Gastroesophageal sphincter (tissue), 4 donors: ENCODE results near the gene OPCML. TPM values are rescaled to one million over a fixed set of nuclear protein-coding genes. Genes with fewer than 3 reads are reported as not detected.

Experiments
- ATAC-seq: fragments of 150-250 bp; one replicate; pipeline ENCODE4 v1.9.1; 2016; ENCODE audit warnings: mild to moderate bottlenecking, moderate library complexity
- H3K27ac ChIP-seq, 4 donors: fragments of 200-600 bp; sonication (generic) in 3 of 4; 1 replicate in 3 of 4; 2 replicates in 1 of 4; pipeline ENCODE4 v1.5.1; 2016 to 2019
- H3K27me3 ChIP-seq: fragments of 200-600 bp; sonication (generic); one replicate; pipeline ENCODE4 v1.5.1; 2019
- H3K36me3 ChIP-seq, 2 donors: fragments of 200-600 bp; sonication (generic); one replicate each; pipeline ENCODE4 v1.5.1; 2019; ENCODE audit warnings: control low read depth in 1 of 2
- H3K4me1 ChIP-seq, 3 donors: fragments of 200-600 bp; sonication (generic); 1 replicate in 2 of 3; 2 replicates in 1 of 3; pipeline ENCODE4 v1.5.1; 2016 to 2019; ENCODE audit warnings: control low read depth in 2 of 3
- H3K4me3 ChIP-seq, 2 donors: fragments of 200-600 bp; sonication (generic); one replicate each; pipeline ENCODE4 v1.5.1; 2019; ENCODE audit warnings: mild to moderate bottlenecking in 1 of 2, moderate library complexity in 1 of 2
- H3K9me3 ChIP-seq, 3 donors: fragments of 200-600 bp; sonication (generic); one replicate each; pipeline ENCODE4 v1.5.1; 2017 to 2019; ENCODE audit warnings: control low read depth in 2 of 3
- CTCF ChIP-seq, 4 experiments: fragments of 200-600 bp in 2 of 4; fragments of 450-650 bp in 2 of 4; sonication (generic) in 1 of 4; IDR thresholded peaks; one replicate each; pipeline ENCODE4 v1.5.1; 2017 to 2019; ENCODE audit warnings: antibody characterized with exemption in 4 of 4, mild to moderate bottlenecking in 2 of 4, moderate library complexity in 2 of 4
- EP300 ChIP-seq: sonication (generic); formaldehyde crosslinking; IDR thresholded peaks from one replicate; pipeline ENCODE4 v1.6.1; 2017; ENCODE audit warnings: antibody characterized with exemption, mild to moderate bottlenecking
- POLR2A ChIP-seq, 2 donors: fragments of 450-650 bp; IDR thresholded peaks; one replicate each; pipeline ENCODE4 v1.6.1; 2017; ENCODE audit warnings: antibody characterized with exemption in 2 of 2, mild to moderate bottlenecking in 2 of 2, moderate library complexity in 1 of 2
- POLR2AphosphoS5 ChIP-seq: sonication (generic); formaldehyde crosslinking; IDR thresholded peaks from one replicate; pipeline ENCODE4 v1.6.1; 2017; ENCODE audit warnings: antibody characterized with exemption
- WGBS, 2 donors: methylation state at CpG; one replicate each; pipeline ENCODE4 v1.1.5; 2018; ENCODE audit warnings: low coverage in 1 of 2; 5-methylcytosine and 5-hydroxymethylcytosine counted together
- total RNA-seq, 4 donors: library from RNA; depleted of rRNA; stranded (reverse); fragments of >200 nt; gene quantifications; one replicate each; pipeline ENCODE4 v1.1.0, GENCODE V29; 2016

OPCML gene
- total RNA-seq, 4 donors from 2014 or later: 0.13 to 0.93 (median 0.33) TPM

GRCh38 chr11:132755934-132756333 lies 776.4 kb downstream of the OPCML start:
- H3K27ac ChIP-seq: no peak overlapping the region
- no peaks in the 10 kb centered on the region for H3K27me3 ChIP-seq
- no peak for ATAC-seq
- H3K9me3 ChIP-seq: peaks cover 0 to 6% (median 0%) of the 10 kb centered on the region in 3 donors
- 80 to 88% methylated on average over 2 of the region's 5 CpGs for WGBS, 2 donors
- no peak overlapping the region for H3K4me3 ChIP-seq
- H3K36me3 ChIP-seq: no peaks in the 10 kb centered on the region
- H3K4me1 ChIP-seq: no peaks in the 10 kb centered on the region
- TF ChIP-seq EP300 (no peak), CTCF (IDR thresholded peaks at IDR 0.05) (no peak), POLR2AphosphoS5 (no peak), POLR2A (IDR thresholded peaks at IDR 0.05) (no peak)

GRCh38 chr11:132751516-132752250 lies 780.6 kb downstream of the OPCML start:
- no peak overlapping the region for H3K27ac ChIP-seq
- ATAC-seq: no peak
- no peaks in the 10 kb centered on the region for H3K27me3 ChIP-seq
- no peaks in the 10 kb centered on the region for H3K36me3 ChIP-seq
- H3K4me1 ChIP-seq: no peaks in the 10 kb centered on the region
- H3K9me3 ChIP-seq: no peaks in the 10 kb centered on the region
- no peak for TF ChIP-seq EP300
- TF ChIP-seq POLR2AphosphoS5: no peak
- TF ChIP-seq POLR2A (IDR thresholded peaks at IDR 0.05): no peak
- no peak for TF ChIP-seq CTCF (IDR thresholded peaks at IDR 0.05)
- H3K4me3 ChIP-seq: no peak overlapping the region
- 61 to 74% methylated on average over 3 of the region's 3 CpGs for WGBS, 2 donors

- 53 to 77% methylated on average over 2 to 3 of the region's 5 CpGs for WGBS, 2 donors
- Histone ChIP-seq H3K36me3 (no peaks in the 10 kb centered on the region), H3K4me1 (no peaks in the 10 kb centered on the region), H3K27me3 (peaks cover 4% of the 10 kb centered on the region), H3K4me3 (no peak overlapping the region), H3K9me3 (no peaks in the 10 kb centered on the region), H3K27ac (no peak overlapping the region)
- ATAC-seq: no peak
- TF ChIP-seq POLR2A (IDR thresholded peaks at IDR 0.05) (no peak), CTCF (IDR thresholded peaks at IDR 0.05) (no peak), POLR2AphosphoS5 (no peak), EP300 (no peak)
Measured at GRCh38 chr11:132746305-132746704, 786.0 kb downstream of the OPCML start.

GRCh38 chr11:132745306-132745705 lies 787.0 kb downstream of the OPCML start:
- WGBS, 2 donors: 86% methylated on average over 1 of the region's 1 CpG; no CpG with 5 or more reads in 1 of the 2 donors
- no peak for TF ChIP-seq CTCF (IDR thresholded peaks at IDR 0.05)
- ATAC-seq: no peak

GRCh38 chr11:132744771-132745170 lies 787.5 kb downstream of the OPCML start:
- Histone ChIP-seq H3K4me1 (no peaks in the 10 kb centered on the region), H3K27me3 (peaks cover 4% of the 10 kb centered on the region), H3K9me3 (no peaks in the 10 kb centered on the region), H3K36me3 (no peaks in the 10 kb centered on the region), H3K4me3 (no peak overlapping the region), H3K27ac (no peak overlapping the region)
- 71 to 76% methylated on average over 6 to 7 of the region's 8 CpGs for WGBS, 2 donors
- TF ChIP-seq EP300: no peak
- no peak for TF ChIP-seq CTCF (IDR thresholded peaks at IDR 0.05)
- TF ChIP-seq POLR2A (IDR thresholded peaks at IDR 0.05): no peak
- no peak for TF ChIP-seq POLR2AphosphoS5
- no peak for ATAC-seq

More at GRCh38 chr11:132745306-132745705, 787.0 kb downstream of the OPCML start:
- Histone ChIP-seq H3K4me3 (no peak overlapping the region), H3K4me1 (no peaks in the 10 kb centered on the region), H3K9me3 (no peaks in the 10 kb centered on the region), H3K27ac (no peak overlapping the region), H3K27me3 (peaks cover 4% of the 10 kb centered on the region), H3K36me3 (no peaks in the 10 kb centered on the region)
